Lung (tissue), 12 donors: ENCODE results near the gene DCAF8. TPM values are rescaled to one million over a fixed set of nuclear protein-coding genes. Genes with fewer than 3 reads are reported as not detected.

Source experiments
- ATAC-seq: fragments of 200-7000 bp; cut with Tn5 transposase; one replicate; pipeline ENCODE4 v1.9.1; 2020; ENCODE audit warnings: moderate number of reproducible peaks; ENCODE audit not compliant: insufficient read depth, low FRiP score
- DNase-seq, 3 donors: peaks; one replicate each; pipeline ENCODE4 v3.0.0-alpha.2; 2013 to 2017
- H3K27ac ChIP-seq, 2 donors: one replicate each; pipeline ENCODE4 v1.5.1; 2013; ENCODE audit warnings: mild to moderate bottlenecking in 2 of 2, moderate library complexity in 2 of 2, control low read depth in 1 of 2, inconsistent platforms in 1 of 2, low read depth in 1 of 2, low read length in 1 of 2
- H3K27me3 ChIP-seq, 3 donors: one replicate each; pipeline ENCODE4 v1.5.1; 2013; ENCODE audit warnings: low read length in 2 of 3; ENCODE audit not compliant: control insufficient read depth in 3 of 3, insufficient read depth in 3 of 3
- H3K36me3 ChIP-seq, 4 donors: one replicate each; pipeline ENCODE4 v1.5.1; 2013; ENCODE audit warnings: low read length in 4 of 4, mild to moderate bottlenecking in 1 of 4, moderate library complexity in 1 of 4; ENCODE audit not compliant: control insufficient read depth in 4 of 4, insufficient read depth in 4 of 4
- H3K4me1 ChIP-seq, 5 donors: one replicate each; pipeline ENCODE4 v1.5.1; 2013; ENCODE audit warnings: low read length in 5 of 5, mild to moderate bottlenecking in 2 of 5, moderate library complexity in 1 of 5; ENCODE audit not compliant: control insufficient read depth in 5 of 5, insufficient read depth in 5 of 5
- H3K4me3 ChIP-seq: one replicate; pipeline ENCODE4 v1.5.1; 2013; ENCODE audit warnings: mild to moderate bottlenecking, control low read depth, moderate library complexity
- H3K9ac ChIP-seq, 2 donors: one replicate each; pipeline ENCODE4 v1.5.1; 2013; ENCODE audit warnings: low read length in 2 of 2, control low read depth in 1 of 2; ENCODE audit not compliant: insufficient read depth in 1 of 2
- H3K9me3 ChIP-seq, 4 donors: one replicate each; pipeline ENCODE4 v1.5.1; 2013; ENCODE audit warnings: low read length in 3 of 4, mild to moderate bottlenecking in 1 of 4, moderate library complexity in 1 of 4; ENCODE audit not compliant: control insufficient read depth in 4 of 4, insufficient read depth in 3 of 4
- CTCF ChIP-seq: IDR thresholded peaks from 2 replicates; pipeline ENCODE4 v1.5.1; 2012; ENCODE audit warnings: mild to moderate bottlenecking; ENCODE audit errors: control extremely low read depth, extremely low read depth
- WGBS, 2 donors: extraction: QIAGEN DNeasy Blood & Tissue Kit; methylation state at CpG; one replicate each; pipeline ENCODE4 v1.1.7; 2013; 5-methylcytosine and 5-hydroxymethylcytosine counted together
- polyA plus RNA-seq, 2 donors: library from polyadenylated mRNA; stranded (reverse); fragments of 200-250 nt; gene quantifications; one replicate each; pipeline ENCODE4 v1.2.1, GENCODE V29; 2013
- total RNA-seq, 2 donors: library from RNA; depleted of rRNA in 1 of 2; stranded (reverse); fragments of >200 nt in 1 of 2; gene quantifications; one replicate each; pipeline ENCODE4 v1.2.1, GENCODE V29; 2014 to 2021
- donor health status: control.
- donor health status: control.
- donor health status: Bipolar disorder and iron deficiency.
- donor health status: healthy.
- donor health status: DM: yes; HTN: yes; CAD: no.

Gene DCAF8
- total and polyA plus RNA-seq, 4 donors = 64.0 to 207 (median 88.1) TPM

GRCh38 chr1:160285506-160285905 is 23.2 kb upstream of the DCAF8 start:
- WGBS, 2 donors = 84 to 86% methylated on average over 23 of the region's 23 CpGs
- DNase-seq = no peak
- peaks cover 14 to 35% (median 19%) of the 10 kb centered on the region in 4 donors for H3K36me3 ChIP-seq

GRCh38 chr1:160284782-160285344 is 22.5 kb upstream of the DCAF8 start, which contains the start of gene PEX19:
TSS of gene PEX19 (minus strand) at chr1:160285133. CDS start at chr1:160285124, 9 bp downstream.
- TF ChIP-seq CTCF = no peak
- H3K9me3 ChIP-seq = no peaks in the 10 kb centered on the region
- ATAC-seq (peak; percentile 100), DNase-seq (peak; percentile 94 to 97 (median 96))
- peaks cover 0 to 12% (median 8%) of the 10 kb centered on the region in 5 donors for H3K4me1 ChIP-seq
- peak within 1 kb of the TSS; percentile 80 for H3K4me3 ChIP-seq
- peak within 1 kb of the TSS; percentile 89 to 90 for H3K9ac ChIP-seq
- peak within 1 kb of the TSS; percentile 83 for H3K27ac ChIP-seq
- peaks cover 7 to 35% (median 17%) of the 10 kb centered on the region in 4 donors for H3K36me3 ChIP-seq
- H3K27me3 ChIP-seq = no peaks in the 10 kb centered on the region
- WGBS, 2 donors = 0% methylated on average over 27 of the region's 27 CpGs

More at GRCh38 chr1:160285506-160285905, 23.2 kb upstream of the DCAF8 start:
- Histone ChIP-seq H3K4me3 (no peak overlapping the region), H3K27ac (no peak overlapping the region), H3K27me3 (no peaks in the 10 kb centered on the region), H3K9ac (no peak overlapping the region), H3K9me3 (no peaks in the 10 kb centered on the region), H3K4me1 (peaks cover 0 to 12% (median 8%) of the 10 kb centered on the region in 5 donors)
- no peak for ATAC-seq
- TF ChIP-seq CTCF = no peak

GRCh38 chr1:160284220-160284781 is 22.0 kb upstream of the DCAF8 start:
- peak; percentile 31 to 72 (median 65) for DNase-seq
- Histone ChIP-seq H3K27ac (peak overlapping the region; percentile 83), H3K4me3 (peak overlapping the region; percentile 80), H3K36me3 (peaks cover 6 to 37% (median 18%) of the 10 kb centered on the region in 4 donors), H3K9ac (peak overlapping the region; percentile 89 to 90), H3K9me3 (no peaks in the 10 kb centered on the region), H3K27me3 (no peaks in the 10 kb centered on the region), H3K4me1 (peaks cover 0 to 12% (median 8%) of the 10 kb centered on the region in 5 donors)
- ATAC-seq = peak; percentile 17
- no peak for TF ChIP-seq CTCF
- WGBS, 2 donors = 1% methylated on average over 15 of the region's 15 CpGs
